Measurements from ENCODE around the gene PPM1L.
A peak's percentile ranks its signal among the peaks of the same experiment; 100 is the strongest.

The PPM1L gene

DNA sequence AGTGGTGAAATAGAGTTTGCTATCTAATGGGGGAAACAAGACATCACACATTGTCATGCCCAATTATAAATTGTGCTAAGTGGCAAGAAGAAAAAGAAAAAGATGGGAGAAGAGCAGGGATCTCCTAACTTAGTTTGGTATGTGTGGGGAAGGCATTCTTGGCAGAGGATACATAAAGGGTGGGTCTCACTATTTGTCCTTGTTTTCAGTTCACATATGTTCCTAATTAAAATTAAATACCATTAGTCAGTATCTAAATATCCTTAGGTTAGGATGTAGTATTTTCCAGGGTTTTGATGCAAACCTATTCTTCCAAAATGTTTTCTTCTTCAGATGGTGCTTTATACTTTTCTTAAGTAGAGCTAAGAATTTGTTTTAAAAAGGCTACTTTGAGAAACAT is 175.4 kb downstream of the PPM1L start:
- TF ChIP-seq, protein P1, sequence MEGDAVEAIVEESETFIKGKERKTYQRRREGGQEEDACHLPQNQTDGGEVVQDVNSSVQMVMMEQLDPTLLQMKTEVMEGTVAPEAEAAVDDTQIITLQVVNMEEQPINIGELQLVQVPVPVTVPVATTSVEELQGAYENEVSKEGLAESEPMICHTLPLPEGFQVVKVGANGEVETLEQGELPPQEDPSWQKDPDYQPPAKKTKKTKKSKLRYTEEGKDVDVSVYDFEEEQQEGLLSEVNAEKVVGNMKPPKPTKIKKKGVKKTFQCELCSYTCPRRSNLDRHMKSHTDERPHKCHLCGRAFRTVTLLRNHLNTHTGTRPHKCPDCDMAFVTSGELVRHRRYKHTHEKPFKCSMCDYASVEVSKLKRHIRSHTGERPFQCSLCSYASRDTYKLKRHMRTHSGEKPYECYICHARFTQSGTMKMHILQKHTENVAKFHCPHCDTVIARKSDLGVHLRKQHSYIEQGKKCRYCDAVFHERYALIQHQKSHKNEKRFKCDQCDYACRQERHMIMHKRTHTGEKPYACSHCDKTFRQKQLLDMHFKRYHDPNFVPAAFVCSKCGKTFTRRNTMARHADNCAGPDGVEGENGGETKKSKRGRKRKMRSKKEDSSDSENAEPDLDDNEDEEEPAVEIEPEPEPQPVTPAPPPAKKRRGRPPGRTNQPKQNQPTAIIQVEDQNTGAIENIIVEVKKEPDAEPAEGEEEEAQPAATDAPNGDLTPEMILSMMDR (IDR thresholded peaks at IDR 0.05; ENCODE audit: low read depth, low read length), result no peak
- DNase-seq (ENCODE audit: low read depth, low spot score), result peak; percentile 30
- in situ Hi-C loops (cut with HindIII; ENCODE audit: low sequenced_read_pairs), result no loop called here
- no peak overlapping the region for H3K4me3 ChIP-seq (ENCODE audit: low read depth, low read length)

DNA sequence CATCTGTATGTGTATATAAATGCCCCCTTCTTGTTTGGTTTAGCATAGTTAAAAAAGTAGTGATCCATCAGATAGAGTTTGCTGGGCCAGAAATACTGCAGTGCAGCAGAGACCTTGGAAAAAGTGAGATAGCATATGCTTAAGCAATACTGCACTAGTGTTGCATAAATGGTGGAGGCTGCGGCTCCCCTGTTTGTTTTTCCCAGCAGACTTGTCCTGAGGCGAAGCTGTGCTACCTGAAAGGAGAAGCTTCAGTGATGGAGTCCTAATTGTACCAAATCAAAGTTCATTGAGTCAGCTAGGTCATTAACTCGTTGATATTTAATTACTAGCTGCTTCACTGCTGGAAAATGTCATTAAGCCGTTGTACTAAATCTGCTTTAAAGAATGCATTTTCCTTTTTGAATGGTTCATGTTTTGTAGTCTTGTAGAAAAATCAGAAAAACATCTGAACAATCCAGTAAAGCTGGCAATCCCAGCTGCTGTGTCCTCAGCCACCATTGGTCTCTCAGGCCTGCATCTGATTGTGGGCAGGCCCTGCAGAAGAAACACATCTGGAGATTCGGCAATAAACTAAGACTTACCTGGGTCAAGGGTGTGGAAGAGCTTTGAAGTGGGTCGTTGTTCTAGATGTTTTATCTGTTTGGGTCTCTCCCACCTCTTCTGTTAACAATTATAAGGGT is 179.5 kb downstream of the PPM1L start:
- TF ChIP-seq, protein P1 (IDR thresholded peaks at IDR 0.05; ENCODE audit: low read depth, low read length), result no peak
- H3K4me3 ChIP-seq (ENCODE audit: low read depth, low read length), result no peak overlapping the region
- no peak for DNase-seq (ENCODE audit: low read depth, low spot score)
- in situ Hi-C loops (cut with HindIII; ENCODE audit: low sequenced_read_pairs), result no loop called here

DNA sequence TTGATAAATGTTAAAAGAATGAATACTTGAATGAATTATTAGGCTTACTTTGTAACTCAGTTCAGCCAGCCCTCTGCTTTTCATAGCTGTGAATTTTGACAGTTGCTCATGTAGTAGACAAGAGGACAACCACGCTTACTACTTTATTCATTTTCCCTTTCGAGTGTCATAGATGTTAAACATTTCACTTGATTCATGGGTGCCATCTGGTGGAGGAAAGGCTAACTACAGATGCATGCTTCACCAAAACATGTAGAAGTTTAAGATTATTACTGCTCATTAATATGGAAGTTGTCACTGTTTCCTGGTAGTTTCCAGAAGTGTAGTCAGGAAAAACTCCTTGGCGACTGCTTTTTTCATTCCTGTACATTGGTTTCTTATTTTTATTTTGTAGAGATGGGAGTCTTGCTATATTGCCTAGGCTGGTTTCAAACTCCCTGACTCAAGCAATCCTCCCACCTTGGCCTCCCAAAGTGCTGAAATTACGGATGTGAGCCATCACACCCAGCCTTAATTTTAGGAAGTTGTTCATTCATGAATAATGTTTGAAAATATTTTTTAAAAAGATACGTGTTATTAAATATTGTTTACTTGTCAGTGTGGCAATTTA is 186.0 kb downstream of the PPM1L start:
- H3K4me3 ChIP-seq (ENCODE audit: low read depth, low read length), result no peak overlapping the region
- peak; percentile 74 for DNase-seq (ENCODE audit: low read depth, low spot score)
- in situ Hi-C loops (cut with HindIII; ENCODE audit: low sequenced_read_pairs), result no loop called here
- TF ChIP-seq, protein P1 (IDR thresholded peaks at IDR 0.05; ENCODE audit: low read depth, low read length), result peak; percentile 79

DNA sequence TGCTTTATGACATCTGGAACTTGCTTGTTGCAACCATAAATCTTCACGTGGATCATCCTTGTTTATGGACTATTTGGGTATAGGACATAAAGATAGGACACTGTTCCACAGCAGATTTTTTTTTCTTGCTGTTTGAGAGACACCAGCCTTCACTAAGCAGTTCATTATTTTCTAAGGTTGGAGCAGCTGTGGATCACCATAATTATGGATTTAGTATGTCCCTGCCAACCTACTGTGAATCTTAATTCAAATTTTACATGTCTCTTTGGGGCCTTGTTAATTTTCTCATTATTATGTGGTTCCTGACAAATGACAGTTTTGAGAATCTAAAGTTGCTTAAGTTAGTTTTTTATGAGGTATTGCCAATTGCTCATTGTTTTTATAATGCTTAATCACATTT is 188.0 kb downstream of the PPM1L start:
- in situ Hi-C loops (cut with HindIII; ENCODE audit: low sequenced_read_pairs), result no loop called here

DNA sequence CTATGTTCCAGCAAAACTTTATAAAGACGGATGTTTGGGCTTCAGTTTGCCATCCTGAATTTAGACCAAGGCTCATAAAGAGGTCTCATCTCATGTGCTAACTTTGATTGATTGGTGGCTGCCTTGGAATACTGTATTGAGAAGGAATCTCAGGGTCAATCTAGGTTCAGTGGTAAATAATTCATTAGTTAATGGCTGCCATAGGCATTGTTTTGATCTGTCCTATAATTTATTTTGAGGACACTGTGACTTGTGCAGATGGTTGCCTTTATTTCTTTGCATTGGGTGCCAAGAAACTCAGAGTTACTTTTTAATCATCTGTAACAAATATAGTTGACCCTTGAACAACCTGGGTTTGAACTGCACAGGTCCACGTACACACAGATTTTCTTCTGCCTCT is 189.3 kb downstream of the PPM1L start:
- H3K4me3 ChIP-seq (ENCODE audit: low read depth, low read length), result no peak overlapping the region
- in situ Hi-C loops (cut with HindIII; ENCODE audit: low sequenced_read_pairs), result no loop called here
- TF ChIP-seq, protein P1 (IDR thresholded peaks at IDR 0.05; ENCODE audit: low read depth, low read length), result no peak

More for the DNA sequence above, 188.0 kb downstream of the PPM1L start:
- TF ChIP-seq, protein P1 (IDR thresholded peaks at IDR 0.05; ENCODE audit: low read depth, low read length), result no peak
- no peak for DNase-seq (ENCODE audit: low read depth, low spot score)
- H3K4me3 ChIP-seq (ENCODE audit: low read depth, low read length), result no peak overlapping the region

DNA sequence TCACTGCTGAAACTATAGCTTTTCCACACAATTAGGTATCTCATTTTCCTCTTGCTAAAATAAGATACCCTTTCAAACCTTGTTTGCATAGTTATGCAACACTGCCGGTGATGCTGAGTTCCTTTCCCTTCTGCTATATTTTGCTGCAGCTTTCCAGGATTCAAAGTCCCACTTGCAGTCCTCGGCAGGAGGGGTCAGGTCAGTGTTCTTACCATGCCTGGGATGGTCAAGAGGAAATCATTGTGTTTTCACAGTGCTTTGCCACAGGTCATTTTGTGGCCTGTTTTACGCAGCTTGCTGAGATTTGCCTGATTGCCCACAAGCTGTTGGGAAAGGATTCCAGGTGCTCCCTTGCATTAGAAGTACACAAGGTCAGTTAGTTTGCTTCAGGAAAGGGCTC is 192.2 kb downstream of the PPM1L start:
- TF ChIP-seq, protein P1 (IDR thresholded peaks at IDR 0.05; ENCODE audit: low read depth, low read length), result no peak
- DNase-seq (ENCODE audit: low read depth, low spot score), result no peak
- no peak overlapping the region for H3K4me3 ChIP-seq (ENCODE audit: low read depth, low read length)
- in situ Hi-C loops (cut with HindIII; ENCODE audit: low sequenced_read_pairs), result no loop called here

More for the DNA sequence above, 189.3 kb downstream of the PPM1L start:
- no peak for DNase-seq (ENCODE audit: low read depth, low spot score)
